Right ventricle myocardium superior (tissue), 1 donor: ENCODE data around the gene EME1. TPM values are rescaled to one million over a fixed set of nuclear protein-coding genes. Genes with fewer than 3 reads are reported as not detected.

Source experiments
- total RNA-seq: library from RNA; stranded (reverse); fragmentation: NEBNext Ultra II Directional; extraction: Animal tissue kit (Norgen Biotek cat#: 25700); gene quantifications from one replicate; pipeline ENCODE4 v1.2.1, GENCODE V29; 2021
- donor health status: DM: no; HTN: yes; CAD: no; lungs with severe emphysema.

The EME1 gene
- total RNA-seq, 1 donor from 2014 or later: not detected

Other genes starting within 250 kb of the EME1 start
- gene SAMD14, start 243.1 kb upstream of the EME1 start, total RNA-seq: 0.78 TPM
- gene PPP1R9B, start 222.6 kb upstream of the EME1 start, total RNA-seq: 35.4 TPM
- gene SGCA, start 207.2 kb upstream of the EME1 start, total RNA-seq: 135 TPM
- gene COL1A1, start 171.6 kb upstream of the EME1 start, total RNA-seq: 28.1 TPM
- gene TMEM92, start 98.8 kb upstream of the EME1 start, total RNA-seq: not detected
- 13.0 TPM for gene XYLT2, start 27.1 kb upstream of the EME1 start, total RNA-seq
- 78.6 TPM for gene MRPL27, start within 50 bp of the EME1 start, total RNA-seq
- 20.3 TPM for gene LRRC59, start 24.3 kb downstream of the EME1 start, total RNA-seq
- 25.0 TPM for gene ACSF2, start 53.0 kb downstream of the EME1 start, total RNA-seq
- 0.27 TPM for gene CHAD, start 95.7 kb downstream of the EME1 start, total RNA-seq
- gene RSAD1, start 105.6 kb downstream of the EME1 start, total RNA-seq: 49.7 TPM
- gene MYCBPAP, start 135.2 kb downstream of the EME1 start, total RNA-seq: 0.43 TPM
- 17.7 TPM for gene EPN3, start 159.5 kb downstream of the EME1 start, total RNA-seq
- 58.2 TPM for gene SPATA20, start 173.9 kb downstream of the EME1 start, total RNA-seq
- gene CACNA1G, start 187.5 kb downstream of the EME1 start, total RNA-seq: 0.24 TPM